GM18868 (cell line): ENCODE data around the gene NDUFA12.

ENCODE experiments used
- ATAC-seq: cut with Tn5 transposase; IDR thresholded peaks from one replicate; pipeline ENCODE4 v1.9.1; 2021; ENCODE audit warnings: mild to moderate bottlenecking, moderate library complexity; ENCODE audit not compliant: unreplicated experiment

The NDUFA12 gene

DNA sequence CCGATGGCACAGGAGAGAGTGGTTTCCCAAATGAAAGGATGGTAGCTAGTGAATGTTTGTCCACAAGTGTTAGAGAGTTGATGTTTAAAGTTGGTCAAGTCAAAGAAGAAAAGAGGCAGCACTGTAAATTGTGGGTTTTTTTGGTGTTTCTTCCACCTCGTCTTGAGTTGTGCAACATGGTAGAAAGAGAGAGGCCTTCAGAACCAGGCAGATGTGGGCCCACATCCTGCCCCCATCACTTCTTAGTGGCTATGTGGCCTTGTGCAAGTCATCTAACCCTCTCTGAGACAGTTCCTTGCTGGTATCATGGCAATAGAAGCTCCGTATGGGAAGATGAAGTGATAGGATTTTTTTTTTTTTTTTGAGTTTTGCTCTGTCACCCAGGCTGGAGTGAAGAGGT is 60.8 kb downstream of the NDUFA12 start:
- no peak for ATAC-seq

DNA sequence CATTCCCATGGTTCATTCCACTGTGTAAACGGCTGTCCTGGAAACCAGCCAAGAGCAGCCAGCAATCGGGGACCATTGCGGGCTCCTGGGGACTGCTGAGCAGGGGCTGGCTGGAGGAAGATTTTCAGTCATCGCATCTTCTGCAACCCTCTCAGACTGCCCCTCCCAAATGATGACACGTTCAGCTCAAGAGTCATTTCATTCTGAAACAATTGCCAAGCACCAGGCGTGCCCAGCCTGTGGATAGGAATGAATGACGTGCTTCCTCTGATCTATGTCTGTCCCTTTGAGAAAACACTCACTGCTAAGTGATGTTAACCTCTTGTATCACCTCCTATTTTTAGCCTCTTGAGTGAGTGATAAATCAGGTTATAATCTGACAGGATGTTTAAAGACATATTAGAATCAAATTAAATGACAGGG is 62.0 kb downstream of the NDUFA12 start:
- peak; percentile 63 for ATAC-seq

DNA sequence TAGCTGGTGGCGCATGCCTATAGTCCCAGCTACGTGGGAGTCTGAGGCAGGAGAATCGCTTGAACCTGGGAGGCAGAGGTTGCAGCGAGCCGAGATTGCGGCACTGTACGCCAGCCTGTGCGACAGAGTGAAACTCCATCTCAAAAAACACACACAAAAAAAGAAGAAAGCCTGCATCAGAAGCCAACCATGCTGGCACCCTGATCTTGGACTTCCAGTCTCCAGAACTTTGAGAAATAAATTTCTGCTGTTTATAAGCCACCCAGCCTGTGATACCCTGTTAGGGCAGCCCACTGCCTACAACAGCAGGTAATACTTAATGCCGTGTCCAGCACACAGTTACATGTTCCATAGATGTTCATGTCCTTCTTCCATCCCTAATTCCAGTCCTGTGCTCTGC is 62.7 kb downstream of the NDUFA12 start:
- no peak for ATAC-seq

DNA sequence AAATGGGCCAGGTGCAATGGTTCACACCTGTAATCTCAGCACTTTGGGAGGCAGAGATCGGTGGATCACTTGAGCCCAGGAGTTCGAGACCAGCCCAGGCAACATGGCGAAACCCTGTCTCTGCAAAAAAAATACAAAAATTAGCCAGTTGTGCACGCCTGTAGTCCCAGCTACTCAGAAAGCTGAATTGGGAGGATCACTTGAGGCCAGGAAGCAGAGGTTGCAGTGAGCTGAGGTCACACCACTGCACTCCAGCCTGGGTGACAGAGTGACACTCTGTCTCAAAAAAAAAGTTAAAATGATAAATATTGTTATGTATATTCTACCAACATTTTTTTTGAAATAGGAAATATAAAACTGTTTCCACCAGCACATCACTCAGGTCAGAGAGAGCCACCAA is 64.9 kb downstream of the NDUFA12 start:
- ATAC-seq, result no peak

DNA sequence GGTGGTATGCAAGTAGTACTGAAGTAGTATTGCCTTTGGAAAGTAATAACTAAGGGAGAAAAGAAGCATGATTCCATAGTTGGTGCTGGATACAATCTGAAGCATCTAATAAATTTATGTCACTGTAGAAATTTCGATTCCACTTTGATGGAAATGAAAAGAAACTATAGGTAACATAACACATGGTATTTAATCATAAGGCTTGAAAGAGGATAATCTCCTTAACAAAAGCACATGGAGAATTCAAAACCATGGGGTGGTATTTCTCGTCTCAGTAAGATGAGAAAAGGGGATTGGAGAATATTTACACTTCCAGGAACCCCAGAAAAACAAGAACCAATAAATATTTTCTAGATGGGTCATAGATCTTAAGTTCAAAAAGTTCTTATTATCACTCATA is 72.7 kb downstream of the NDUFA12 start:
- ATAC-seq, result no peak

DNA sequence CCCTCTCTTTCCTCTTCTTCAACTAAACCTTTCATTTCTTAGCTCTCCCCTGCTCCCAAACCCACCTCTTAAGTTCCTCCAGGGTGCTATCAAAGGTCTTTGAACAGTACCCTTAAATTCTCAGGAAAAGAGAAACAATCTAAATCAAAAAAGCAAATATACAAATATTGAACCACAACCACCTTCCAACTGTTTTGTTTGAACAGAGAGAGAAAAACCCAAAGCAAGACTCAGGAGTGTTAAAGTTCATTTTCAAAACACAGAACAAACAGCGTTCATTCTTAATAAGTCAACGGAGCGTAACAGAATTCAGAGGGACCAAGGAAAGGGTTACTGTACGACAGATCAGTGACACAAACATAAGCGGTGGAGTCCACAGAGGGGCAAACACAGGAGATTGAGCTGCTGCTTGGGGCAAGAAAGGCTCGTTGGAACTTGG is 73.3 kb downstream of the NDUFA12 start:
- no peak for ATAC-seq

DNA sequence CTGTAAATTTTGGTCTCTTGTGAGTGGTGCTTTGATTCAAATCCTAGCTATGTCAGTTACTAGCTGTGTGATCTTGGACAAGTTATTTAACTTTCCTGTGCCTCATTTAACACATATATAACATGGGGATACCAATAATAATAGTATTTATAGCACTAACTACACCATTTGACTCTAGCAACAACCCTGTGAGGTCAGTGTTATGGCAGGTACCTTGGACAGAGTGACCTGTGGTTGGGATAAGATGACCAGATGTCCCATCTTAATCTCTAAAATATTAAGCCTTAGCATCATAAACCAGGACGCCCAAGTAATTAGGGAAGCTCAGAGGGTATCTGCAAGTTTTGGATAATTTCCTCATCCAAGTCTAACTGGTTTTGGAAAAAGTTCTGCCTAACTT is 73.7 kb downstream of the NDUFA12 start:
- no peak for ATAC-seq

DNA sequence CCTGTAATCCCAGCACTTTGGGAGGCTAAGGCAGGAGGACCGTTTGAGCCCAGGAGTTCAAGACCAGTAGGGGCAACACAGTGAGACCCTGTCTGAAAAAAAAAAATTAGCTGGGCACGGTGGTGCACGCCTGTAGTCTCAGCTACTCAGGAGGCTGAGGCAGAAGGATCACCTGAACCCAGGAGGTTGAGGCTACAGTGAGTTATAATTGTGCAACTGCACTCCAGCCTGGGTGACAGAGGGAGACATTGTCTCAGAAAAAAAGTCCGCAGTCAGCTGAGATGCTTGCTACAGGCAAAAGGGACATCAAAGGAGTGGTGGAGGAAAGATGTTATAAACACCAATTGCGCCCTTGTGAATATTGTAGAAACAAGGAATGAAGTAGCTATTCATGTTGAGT is 77.8 kb downstream of the NDUFA12 start:
- ATAC-seq, result no peak

DNA sequence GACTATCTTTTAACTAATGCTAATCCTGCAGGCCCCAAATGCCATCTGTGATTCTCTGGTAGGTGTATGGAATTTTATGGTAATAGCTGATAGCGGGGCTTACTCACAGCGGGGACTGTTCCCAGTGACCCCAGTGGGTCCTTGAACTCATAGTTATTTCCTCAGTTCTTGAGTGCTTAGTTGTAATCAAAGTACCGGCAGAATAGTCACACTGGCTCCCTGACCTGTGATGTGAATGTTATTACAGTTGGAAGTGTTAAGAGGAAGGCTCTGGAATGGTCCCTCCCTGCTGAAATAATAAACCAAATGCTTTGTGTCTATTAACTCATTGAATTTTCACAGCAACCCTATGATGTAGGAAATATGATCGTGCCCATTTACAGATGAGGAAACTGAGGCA is 78.3 kb downstream of the NDUFA12 start:
- ATAC-seq, result no peak

DNA sequence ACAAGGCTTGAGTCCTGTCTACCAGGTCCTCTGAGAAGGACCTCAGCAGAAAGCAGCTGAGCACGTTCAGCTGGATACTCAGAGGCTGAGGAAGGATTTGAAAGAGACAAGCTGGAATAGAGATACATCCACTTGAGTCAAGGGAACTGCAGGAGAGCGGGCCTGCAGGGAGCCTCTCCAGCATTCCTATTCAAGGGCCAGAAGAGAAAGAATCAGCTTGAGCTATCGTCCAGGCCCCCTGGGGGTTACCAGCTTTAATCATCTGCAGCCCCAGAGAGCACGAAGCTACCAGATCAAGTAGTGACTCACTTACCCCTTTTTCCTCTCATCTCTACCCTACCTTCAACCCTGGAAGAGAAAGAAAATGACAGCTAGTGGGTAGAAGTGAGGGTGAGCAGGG is 80.9 kb downstream of the NDUFA12 start:
- no peak for ATAC-seq
